PFSK-1 (cell line): ENCODE data around the gene TTF1.

Experiments
- FOXP2 ChIP-seq: optimal IDR thresholded peaks from 2 replicates; pipeline ENCODE3; 2011; ENCODE audit warnings: borderline replicate concordance, control low read depth, inconsistent platforms; ENCODE audit not compliant: insufficient read depth; ENCODE audit errors: extremely low read length, extremely low read depth
- REST ChIP-seq, 2 experiments: IDR thresholded peaks; 2 replicates each; pipeline versions ENCODE4 v1.6.1 to v1.8.0; 2011 to 2012; ENCODE audit warnings: low read depth in 2 of 2, low read length in 2 of 2, control low read depth in 1 of 2, inconsistent platforms in 1 of 2, mild to moderate bottlenecking in 1 of 2, moderate library complexity in 1 of 2; ENCODE audit not compliant: insufficient read depth in 1 of 2
- SIN3A ChIP-seq: IDR thresholded peaks from 2 replicates; pipeline ENCODE4 v1.6.1; 2012; ENCODE audit warnings: mild to moderate bottlenecking, low read length, moderate library complexity, borderline replicate concordance; ENCODE audit not compliant: insufficient read depth
- TAF1 ChIP-seq: IDR thresholded peaks from 2 replicates; pipeline ENCODE4 v1.6.1; 2012; ENCODE audit warnings: low read length, control low read depth, borderline replicate concordance; ENCODE audit not compliant: insufficient read depth

- TF ChIP-seq TAF1 (no peak), REST (IDR thresholded peaks at IDR 0.05; ENCODE audit: insufficient read depth in 1 of 2, low read depth in 2 of 2, low read length in 2 of 2) (no peak), FOXP2 (no peak), SIN3A (no peak)
These were observed 40.2 kb upstream of the TTF1 start for GRCh38 chr9:132446887-132447286.
